ENCODE results near the gene RASSF4.

RASSF4 gene

DNA sequence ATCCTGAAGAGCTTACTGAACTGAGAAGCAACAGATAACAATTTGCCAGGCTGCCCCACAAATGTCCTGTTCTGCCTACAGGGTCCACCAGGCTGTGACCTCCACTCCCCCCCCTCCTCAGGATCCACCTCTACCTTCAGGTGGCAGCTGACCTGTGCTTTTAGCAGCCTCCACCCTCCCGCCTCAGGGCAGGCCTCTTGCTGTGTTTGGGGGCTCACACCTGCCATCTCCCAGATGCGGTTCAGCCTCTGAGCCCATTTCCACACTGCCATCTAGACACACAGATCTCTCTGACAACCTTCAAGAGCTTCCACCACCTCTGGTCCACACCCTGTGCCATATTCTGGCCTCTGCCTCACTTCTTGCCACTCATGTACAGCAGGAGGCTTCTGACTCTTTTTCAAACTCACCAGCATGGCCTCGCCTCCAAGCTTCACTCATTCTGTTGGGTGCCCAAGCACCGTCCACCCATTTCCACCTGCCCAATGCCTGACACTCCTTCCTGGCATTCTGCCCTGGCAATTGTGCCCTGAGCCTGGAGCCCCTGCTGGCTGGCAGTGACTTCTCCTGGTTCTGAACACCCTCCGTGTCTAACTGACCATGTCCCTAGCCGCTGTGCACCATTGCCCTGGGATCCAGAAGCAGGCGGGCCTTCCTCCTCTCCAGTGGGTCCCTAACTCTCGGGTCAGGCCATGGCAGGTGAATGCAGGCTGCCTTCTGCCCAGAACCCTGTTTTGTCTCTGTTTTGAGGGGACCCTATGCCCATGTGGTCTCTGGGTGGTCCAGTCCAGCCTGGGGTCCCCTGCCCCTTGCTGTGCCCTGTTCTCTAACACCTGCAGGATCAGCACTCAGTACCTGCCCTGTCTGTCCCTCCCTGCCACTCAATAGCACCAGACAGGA lies 30.0 kb upstream of the RASSF4 start:
- DNase-seq = no peak

DNA sequence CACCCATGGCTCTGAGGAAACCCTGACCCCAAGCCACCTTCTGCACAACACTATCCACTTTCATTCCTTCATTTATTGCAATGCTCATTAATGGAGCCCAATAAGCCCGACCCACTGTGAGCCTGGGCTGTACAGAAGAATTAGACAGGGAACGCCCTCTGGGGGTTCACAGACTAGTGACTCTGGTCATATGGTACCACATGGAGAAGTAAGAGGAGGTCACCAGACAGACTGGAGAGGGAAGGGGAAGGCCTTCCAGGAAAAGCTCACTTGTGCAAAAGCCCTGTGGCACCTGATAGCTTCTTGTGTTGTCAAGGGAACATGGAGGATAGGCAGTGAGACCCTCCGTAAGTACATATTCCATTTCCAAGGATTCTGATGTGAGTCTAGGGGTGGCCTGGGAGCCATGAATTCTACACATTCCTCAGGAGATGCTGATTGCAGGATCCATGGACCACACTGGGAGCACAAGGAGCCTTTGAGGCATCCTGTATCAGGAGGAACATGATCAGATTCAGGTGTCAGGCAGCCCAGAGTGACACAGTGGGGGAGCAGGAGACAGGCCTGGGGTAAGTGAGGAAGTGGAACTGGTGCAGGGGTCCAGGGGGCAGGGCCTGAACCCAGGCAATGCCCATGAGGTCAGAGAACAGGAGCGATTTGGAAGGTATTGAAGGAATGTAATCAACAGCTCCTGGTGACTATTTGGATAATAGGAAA lies 28.5 kb upstream of the RASSF4 start:
- no peak for DNase-seq

DNA sequence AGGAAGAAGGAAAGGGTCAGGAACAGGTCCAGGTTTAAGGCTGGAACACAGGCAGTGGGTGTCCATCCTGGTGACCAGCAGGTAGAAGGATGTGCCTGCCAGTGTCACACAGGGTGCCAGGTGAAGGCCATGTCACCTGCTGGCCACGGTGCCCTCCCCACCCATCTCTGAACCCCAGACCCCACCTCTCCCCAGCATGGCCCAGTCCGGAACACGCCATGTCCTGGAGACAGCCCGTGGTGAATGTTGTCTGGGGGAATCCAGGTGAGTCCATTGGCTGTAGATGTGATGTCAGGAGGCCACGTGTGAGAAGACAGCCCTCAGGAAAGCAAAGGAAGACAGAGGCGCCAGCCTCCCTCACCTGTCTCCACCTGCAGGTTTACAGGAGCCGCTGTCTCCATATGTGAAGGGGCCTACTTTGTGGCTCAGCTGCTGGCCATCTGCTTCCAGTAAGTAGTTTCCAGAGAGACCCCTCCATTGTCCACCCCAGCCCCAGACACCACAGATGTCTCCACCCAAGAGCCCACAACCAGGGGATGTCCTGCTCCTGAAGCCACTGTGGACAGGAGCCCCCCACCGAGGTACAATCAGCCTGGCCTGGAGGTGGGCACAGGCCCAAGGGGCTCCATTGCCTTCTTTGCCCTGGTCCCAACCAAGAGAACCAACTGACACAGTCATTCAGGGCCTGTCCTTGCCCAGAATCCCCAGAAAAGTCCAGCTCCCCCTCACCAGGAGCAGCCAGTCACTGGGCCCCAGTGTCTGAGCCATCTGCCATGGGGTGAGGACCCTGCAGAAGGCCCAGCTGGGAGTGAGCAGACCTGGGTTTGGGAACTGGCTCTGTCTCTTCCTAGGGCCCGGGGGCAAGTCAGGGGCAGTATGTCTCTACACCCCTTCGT lies 27.7 kb upstream of the RASSF4 start:
- no peak for DNase-seq

DNA sequence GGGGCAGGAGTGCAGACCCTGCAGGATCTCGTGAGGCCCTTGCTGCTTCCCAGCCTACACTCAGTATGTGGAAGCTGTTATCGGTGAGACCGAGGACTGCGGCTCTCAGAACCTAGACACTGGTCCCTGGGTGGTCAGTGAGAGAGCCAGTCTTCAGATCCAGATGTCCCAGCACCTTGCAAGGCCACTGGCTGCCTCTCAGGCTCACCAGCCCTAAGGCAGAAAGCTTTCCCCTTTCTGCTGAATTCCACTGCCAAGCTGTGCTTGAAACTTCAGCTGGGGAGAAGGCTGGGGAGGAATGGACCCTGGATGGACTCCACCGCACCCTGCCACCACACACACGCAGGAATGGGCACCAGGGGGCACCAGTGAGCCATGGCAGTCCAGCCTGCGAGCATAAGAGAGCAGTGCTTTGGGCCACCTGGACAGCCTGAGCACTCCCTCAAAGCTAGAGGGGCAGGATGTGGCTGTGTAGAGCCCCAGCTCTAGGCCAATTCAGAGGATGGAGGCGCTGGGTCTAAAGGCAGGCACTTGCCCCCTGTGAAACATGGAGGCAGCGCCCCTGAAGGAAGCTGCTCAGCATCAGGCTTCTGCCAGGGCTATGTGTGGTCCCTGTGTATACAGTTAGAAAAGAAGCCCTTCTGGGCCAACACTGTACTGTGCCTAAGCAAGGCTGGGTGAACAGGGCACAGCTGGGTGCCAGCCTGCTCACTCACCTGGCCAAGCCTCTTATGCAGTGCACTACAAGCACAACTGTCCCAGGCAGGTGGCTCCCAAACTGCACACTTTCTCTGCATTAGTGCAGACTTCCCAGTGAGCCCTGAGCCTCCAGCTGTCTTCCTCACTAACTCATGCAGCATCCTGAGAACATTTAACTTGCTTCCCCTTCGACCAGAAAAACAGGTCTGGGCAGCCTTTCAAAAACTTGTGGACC lies 26.8 kb upstream of the RASSF4 start:
- DNase-seq = peak; percentile 59 to 60

DNA sequence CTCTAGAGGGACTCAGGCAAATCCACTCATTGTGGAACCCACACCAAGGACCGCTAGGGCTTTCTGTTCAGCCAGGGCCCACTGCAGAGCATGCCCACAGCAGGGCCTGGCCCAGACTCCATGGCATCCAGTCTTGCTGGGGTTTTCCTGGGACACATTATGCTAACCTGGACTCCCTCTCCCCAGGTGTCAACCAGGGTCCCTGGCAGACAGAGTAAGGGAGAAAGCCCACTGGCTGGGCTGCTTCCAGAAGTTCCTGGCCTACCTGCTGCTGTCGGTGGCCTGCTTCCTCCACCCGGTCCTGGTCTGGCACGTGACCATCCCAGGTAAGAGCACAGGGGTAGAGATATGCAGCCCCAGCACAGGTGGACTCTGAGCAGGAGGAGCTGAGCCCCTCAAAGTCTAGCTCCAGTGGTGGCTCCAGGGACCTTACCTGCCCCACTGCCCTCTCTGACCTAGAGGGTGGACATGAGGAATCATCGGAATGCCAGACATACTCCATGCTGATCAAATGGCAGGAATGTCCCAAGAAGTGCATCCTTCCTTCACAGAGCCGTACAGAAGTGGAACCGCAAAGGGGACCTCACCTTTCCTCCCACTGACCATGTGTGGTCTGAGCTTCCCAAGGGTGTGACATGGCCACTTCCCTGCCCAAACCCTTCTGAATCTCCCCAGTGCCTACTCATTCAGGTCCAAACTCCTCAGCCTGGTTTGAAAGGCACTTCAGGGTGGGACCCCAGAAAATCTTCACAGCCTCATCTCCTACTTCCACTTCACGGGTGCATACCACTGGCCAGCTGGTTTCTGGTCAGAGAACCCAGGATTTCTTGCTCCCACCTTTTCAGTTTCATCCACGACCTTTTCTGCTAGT lies 25.9 kb upstream of the RASSF4 start:
- DNase-seq = no peak

DNA sequence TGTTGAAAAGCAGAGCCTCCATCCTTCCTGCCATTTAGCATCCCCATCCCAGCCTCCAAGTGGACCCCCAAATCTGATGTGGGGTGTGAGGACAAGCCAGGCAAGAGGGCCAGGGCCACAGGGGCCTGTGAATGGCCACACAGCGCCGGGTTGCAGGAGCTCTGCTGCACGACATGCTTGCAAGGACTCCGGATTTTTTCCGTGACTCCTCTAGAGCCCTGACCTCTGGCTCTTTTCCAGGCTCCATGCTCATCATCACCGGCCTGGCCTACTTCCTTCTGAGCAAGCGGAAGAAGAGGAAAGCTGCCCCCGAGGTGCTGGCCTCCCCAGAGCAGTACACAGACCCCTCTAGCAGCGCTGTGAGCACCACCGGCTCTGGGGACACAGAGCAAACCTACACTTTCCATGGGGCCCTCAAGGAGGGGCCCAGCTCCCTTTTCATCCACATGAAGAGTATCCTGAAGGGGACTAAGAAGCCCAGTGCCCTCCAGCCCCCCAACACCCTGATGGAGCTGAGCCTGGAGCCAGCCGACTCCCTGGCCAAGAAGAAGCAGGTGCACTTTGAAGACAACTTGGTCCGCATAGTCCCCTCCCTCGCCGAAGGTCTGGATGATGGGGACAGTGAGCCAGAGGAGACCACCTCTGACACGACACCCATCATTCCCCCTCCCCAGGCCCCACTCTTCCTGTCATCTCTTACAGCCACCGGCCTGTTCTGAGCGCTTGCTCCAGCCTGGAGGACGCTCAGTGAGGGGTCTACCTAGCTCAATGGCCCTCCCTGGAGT lies 25.0 kb upstream of the RASSF4 start:
- DNase-seq = no peak

DNA sequence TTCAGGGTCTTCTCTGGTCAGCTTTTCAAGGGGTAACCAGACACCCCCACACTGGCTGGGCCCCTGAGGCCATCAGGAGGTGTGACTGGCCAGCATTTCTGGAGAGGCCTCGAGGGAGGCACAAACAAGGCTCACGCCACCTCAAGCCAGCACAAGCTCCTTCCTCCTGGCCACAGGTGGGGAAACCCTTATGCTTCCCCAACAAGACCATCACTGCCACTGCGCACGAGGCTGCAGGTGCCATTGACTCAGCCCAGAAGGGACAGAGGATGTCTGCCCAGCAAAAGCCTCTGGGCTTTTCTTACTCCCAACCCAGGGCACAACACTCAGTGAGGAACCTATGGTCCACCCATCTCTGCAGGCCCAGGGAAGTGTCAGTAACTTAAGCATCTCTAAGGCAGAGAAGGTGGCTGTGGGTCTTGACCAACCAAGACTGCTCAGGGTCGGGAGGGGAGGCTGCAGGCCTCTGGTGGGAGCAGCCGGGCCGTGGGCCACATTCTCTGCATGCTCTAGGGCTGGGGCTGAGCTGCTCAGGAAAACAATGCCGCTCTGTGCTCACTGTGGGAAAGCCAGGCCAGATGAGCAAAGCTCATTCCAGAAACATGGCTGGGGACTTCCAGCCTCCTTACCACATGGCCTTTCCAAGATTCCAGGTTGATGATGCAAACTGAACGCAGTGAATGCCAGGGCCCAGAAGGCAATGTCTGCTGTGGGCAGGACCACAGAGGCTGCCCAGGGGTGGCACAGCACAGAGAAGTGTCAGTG lies 24.2 kb upstream of the RASSF4 start:
- DNase-seq = no peak

DNA sequence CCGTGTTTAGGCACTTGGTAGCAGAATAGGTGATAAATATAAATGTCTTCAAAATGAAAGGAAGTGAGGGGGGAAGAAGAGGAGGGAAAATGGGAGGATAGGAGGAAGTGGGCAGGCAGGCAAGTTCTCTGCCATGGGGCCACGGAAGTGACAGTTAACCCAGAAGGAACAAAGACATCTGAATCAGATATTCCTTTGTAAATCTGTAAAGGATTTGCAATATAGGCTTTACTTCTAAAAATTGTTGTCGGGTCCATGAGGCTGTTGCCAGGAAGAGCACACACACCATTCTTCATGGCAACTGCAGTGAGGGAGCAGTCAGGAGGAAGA lies 23.7 kb upstream of the RASSF4 start:
- DNase-seq = peak; percentile 44 to 63

DNA sequence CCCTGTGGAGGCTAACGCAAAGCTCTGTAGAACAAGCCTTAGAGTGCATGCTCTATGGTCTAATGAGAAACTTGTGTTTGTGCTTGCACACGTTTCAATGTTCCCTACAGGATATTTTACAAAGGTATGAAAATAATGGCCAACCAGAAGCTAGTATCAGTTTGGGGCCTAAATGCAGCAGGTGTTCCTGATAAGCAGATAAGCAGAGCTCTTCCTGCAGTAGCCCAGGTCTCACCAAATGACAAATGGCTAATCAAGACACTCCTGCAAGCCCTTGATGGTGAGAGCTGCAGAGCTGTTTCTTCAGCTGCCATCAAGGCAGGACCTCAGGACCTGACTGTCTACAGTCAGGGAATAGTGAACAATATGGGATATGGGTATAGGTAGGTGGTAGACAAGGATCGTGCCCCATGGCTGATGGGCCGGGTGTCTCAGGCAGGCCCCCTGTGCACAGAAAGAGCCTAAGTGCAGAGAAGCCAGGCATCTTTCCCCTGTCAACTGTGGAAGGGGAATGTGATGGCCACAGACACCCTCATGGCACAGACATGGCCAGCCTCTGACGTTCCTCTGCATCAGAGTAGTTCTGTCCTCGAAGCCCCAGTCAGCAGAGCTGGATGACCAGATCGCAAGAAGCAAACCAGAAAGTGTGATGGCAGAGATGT lies 23.2 kb upstream of the RASSF4 start:
- DNase-seq = no peak

DNA sequence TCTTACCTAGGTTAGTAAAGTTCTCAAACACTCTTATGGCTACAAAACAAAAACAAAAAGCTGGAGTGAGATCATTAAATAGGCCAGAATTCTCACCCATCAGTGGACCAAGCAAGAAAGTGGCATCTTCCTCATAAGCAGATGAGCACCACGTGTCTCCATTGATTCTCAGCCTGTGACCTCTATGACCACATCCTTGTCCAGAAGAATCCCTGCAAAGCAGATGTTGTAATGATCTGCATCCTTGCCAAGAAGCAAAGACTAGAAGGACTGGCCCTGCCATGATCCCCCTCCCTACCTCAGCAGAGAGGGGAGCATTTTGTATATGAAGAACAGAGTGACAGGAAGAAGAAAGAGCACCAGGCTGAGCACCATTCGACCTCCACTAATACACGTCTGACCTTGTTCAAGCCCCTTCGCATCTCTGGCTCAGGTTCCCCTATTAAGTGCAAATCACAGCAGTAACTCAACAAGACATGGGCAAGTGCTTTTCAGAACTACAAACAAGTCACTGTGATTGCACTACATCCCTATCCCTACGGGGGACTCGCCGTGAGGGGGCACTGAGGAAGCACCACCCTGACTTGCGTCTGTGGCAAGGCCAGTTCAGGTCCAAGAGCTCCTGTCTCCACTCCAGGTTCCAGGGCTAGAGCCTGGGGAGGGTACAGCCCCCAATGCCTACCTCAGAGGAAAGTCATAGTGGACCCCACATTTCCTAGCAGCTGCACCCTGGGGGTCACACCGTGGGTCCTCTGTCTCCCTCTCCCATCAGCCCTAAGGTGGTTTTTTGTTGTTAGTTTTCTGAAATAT lies 22.2 kb upstream of the RASSF4 start:
- DNase-seq = peak; percentile 56 to 62

DNA sequence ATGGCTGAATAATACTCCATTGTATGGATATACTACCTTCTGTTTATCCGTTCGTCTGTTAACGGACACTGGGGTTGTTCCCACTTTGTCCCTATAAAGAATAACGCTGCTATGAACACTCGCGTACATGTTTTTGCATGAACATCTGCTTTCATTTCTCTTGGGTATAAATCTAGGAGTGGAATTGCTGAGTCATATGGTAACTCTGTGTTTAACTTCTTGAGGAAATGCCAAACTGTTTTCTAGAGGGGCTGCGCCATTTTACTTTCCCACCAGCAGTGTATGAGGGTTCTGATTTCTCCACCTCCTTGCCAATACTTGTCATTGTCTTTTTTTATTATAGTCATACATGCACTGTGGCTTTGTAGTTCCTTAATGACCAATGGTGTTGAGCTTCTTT lies 20.6 kb upstream of the RASSF4 start:
- DNase-seq = no peak

DNA sequence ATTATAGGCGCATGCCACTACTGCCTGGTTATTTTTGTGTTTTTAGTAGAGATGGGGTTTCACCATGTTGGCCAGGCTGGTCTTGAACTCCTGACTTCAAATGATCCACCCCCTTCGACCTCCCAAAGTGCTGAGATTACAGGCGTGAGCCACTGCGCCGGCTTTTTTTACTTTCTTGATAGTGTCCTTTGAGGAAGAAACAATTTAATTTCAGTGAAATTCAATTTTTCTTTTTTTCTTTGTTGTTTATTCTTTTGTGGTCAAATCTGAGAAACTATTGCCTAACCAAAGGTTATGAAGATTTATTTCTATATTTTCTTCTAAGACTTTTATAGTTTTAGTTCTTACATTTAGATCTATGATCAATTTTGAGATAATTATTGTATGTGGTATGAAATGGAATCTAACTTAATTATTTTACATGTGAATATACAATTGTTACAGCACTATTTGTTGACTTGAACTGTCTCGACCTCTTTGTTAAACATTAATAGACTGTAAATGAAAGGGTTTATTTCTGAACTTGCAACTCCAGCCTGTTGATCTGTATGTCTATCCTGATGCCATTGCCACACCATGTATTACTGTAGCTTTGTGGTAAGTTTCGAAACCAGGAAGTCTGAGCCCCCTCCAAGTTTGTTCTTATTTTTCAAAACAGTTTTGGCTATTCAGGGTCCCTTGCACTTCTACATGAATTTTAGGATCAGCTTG lies 19.8 kb upstream of the RASSF4 start:
- peak; percentile 70 to 73 for DNase-seq

DNA sequence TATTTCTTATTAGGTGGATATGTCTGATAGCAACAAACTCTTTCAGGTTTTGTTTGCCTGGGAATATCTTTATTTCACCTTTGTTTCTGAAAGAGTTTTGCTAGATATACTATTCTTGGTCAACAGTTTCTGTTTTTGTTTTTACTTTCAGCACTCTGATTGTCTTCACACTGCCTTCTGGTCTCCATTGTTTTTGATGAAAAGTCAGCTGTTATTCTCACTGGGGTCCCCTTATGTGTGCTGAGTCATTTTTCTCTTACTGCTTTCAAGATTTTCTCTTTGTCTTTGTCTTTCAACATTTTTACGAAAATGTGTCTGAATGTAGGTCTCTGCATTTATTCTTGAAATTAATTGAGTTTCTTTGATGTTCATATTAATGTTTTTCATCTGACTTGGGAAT lies 15.2 kb upstream of the RASSF4 start:
- DNase-seq = no peak

DNA sequence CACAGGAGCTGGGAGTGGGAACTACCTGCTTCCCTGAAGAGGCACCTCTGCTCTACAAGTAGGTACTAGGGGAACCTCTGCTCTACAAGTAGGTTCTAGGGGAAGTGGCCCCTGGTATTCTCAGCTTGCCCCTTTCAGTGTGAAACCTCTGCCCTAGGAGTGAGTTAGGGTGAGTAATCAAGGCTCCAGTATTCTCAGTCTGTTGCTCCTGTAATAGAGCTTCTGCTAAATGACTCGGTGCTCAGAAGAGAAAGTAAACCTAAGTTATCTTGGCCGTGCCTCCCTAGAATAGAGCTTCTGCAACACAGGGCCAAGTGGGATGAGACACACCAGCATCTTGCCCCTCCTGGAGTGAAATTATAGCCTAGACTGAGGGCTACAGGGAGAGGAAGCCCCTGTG lies 13.4 kb upstream of the RASSF4 start:
- DNase-seq = peak; percentile 29 to 39

DNA sequence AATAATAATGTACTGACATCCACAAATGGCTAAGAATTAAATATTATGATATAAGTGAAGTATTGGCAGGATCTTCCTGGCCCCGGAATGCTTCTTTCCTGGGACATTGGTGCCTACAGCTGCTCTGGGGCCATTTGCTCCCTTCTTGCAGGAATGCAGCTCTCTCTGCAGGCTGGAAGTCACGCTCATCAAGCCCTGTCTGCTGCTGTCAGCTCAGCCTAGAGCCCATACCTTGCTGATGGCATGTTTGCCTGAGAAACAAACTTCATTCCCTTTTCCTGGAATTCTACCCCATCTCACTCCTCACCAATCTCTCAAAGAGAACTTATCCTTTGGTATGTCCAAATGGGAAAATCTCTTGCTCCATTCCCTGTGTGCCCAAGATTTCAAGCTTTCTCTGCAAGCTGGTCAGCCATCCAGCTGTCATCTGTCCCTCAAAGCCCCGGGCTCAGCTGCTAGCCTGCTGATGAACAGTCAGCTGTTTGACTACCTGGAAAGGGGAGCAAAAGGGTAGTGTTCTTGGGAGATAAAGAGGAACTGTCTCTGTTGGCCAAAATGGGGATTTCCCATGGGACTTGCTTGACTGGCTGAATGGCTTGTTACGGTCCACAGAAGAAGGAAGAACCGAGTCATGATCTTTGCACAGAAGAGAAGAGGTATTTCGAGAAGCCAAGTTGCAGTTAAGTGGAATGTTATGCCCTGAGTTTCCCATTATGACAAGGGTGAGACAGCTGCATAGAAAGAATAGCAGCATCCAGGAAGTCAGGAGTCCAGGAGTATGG lies 12.0 kb upstream of the RASSF4 start:
- no peak for DNase-seq

DNA sequence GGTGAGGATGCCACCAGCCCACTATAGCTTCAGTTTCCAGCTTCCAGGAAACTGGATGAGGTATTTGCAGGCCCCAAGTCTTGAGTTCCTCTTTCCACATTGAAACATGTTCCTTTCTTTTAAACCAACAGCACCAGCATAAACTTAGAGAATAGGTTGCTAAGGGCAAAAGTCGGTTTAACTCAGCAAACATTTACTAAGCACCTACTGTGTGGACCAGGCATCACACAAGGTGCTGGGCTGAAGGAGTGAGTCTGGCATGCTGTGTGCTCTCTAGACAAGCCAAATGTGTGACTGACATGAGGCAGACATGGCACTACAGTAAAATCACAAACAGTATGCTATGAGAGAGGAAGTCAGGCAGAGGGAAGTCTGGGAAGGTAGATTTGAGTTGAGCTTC lies 11.0 kb upstream of the RASSF4 start:
- DNase-seq = peak; percentile 11 to 30

Data from AML-193 (cell line).